T1000 (cell line): ENCODE measurements around the gene GREM1.

Source experiments
- DNase-seq: peaks from one replicate; lab custom pipeline; 2025; ENCODE audit warnings: mixed read lengths; lab: John Stamatoyannopoulos, UW

Gene GREM1

GRCh38 chr15:32717426-32718226 is at the start of gene GREM1:
GREM1 (plus strand) TSS chr15:32718004; CDS start chr15:32730691, 12,687 bp downstream.
- DNase-seq: no peak

GRCh38 chr15:32668942-32669341 is 48.9 kb upstream of the GREM1 start:
- no peak for DNase-seq

DNA sequence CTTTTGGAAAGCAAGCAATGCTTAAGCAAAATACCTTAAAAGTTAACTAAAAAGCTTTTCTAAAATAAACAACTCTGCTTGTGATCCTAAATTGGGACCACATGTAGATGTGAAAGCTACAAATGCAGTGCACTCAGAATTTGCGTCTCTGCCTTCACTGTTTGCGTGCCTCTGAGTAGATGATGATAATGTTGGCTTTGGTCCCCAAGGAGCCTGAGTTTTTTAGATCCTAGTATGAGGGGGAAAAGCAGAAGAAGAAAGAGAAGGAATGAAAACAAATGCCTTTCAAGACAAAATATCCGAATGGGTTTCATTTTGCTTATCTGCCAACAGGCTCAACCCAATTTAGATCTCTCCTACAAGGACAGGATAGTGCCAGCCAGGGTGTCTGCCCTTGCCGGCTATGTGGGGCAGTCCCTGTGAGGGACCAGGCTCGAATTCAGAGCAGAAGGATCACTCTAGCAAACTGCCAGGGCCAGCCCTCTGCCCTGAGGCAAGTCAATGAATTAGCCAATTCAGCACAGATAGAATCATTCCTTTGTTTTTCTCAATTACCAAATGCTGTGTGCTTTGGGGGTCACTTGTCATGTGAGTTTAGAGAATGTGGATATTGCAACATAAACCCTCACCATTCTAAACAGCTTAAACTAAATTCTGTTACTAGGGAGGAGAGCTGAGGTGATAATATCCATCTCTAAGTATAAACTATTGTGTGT is 47.8 kb upstream of the GREM1 start:
- peak; percentile 21 for DNase-seq

- no peak for DNase-seq
Measured at GRCh38 chr15:32670623-32671022, 47.2 kb upstream of the GREM1 start.

GRCh38 chr15:32671339-32672325 is 46.2 kb upstream of the GREM1 start:
- DNase-seq: no peak

- no peak for DNase-seq
Measured at GRCh38 chr15:32674681-32675080, 43.1 kb upstream of the GREM1 start.

DNA sequence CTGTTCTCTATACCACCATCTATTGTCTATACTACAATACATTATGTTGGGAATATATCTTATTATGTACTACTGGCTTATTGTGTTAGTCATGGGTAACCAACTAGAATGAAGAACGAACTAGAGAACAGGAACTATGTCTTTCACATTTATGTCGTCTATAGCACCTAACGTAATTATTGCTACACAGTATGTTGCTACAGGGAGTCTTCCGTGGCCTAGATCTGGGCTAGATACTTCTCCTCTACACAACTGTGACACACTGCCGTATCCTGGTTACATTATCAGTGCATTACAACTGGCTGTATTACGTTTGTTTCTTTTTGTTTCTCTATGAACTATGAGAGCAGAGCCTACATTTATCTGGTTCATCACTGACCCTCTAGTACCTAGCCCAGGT is 42.3 kb upstream of the GREM1 start:
- no peak for DNase-seq

- DNase-seq: no peak
Measured at GRCh38 chr15:32676169-32676568, 41.6 kb upstream of the GREM1 start.

GRCh38 chr15:32677238-32677750 is 40.5 kb upstream of the GREM1 start:
- DNase-seq: no peak

GRCh38 chr15:32679298-32679690 is 38.5 kb upstream of the GREM1 start:
- DNase-seq: no peak

DNA sequence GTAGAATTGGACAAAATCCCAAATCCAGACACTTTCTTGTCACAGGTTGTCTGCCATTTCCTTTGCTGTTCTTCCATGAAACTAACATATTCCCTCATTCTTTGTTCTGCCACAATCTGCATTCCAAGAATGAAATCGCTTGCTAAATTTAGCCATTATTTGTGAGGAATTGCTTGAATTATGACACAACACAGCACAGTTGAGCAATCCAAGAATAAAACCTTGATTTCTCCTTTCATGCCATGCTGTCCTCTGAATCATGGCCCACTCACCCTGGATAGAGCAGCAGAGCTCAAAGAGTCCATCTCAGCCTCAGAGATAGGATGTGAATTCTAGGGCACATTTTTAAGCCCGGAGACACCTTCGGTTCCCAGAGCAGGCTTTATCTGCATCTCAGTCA is 35.2 kb upstream of the GREM1 start:
- no peak for DNase-seq

GRCh38 chr15:32682977-32683630 is 34.7 kb upstream of the GREM1 start:
- no peak for DNase-seq

DNA sequence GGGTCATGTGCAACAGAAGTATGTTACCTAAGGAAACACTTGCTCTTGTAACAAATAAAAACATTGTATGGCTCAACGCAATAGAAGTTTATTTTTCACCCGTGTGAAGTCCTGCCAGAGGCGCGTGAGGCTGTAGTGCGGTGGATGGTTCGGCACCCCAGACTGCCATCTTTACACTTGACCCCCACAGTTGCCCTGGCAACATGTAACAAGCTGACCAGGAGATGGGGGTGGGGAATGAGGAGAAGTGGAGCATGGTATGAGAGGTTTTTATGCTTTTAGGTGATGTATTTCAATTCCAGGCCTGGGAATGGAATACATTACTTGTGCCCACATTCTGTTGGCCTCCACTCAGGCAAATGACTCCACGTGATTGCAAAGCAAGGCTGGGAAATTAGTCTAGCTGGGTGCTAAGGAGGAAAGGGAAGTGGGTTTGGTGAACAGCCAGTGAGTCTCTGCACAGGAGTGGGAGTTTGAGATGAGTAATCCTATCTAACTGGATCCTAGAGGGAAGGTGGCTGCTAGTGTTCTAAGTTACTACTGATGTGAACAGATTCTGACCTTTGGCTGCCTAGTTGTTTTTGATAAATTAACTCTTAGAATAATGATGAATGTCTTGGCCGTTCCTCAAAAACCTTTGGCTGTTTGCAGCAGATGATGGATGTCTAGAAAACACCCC is 33.8 kb upstream of the GREM1 start:
- peak; percentile 21 for DNase-seq

- DNase-seq: no peak
Measured at GRCh38 chr15:32685576-32685975, 32.2 kb upstream of the GREM1 start.

DNA sequence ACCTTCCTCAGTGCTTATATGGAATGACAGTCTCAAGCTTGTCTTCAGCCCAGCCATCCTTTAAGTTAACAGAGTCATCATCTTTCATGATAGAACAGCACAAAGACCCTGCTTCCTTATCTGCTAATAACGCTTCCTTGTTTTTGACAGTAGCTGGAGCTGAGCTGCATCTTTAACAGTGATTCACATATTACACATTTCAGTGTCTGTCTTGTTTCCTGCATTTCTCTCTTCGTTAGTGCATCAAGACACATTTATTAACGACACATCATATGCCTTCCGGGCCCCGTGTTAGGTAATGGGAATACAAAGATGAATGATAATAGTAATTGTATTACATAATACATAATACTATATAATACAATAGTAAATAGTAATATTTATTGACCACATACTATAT is 30.2 kb upstream of the GREM1 start:
- no peak for DNase-seq

DNA sequence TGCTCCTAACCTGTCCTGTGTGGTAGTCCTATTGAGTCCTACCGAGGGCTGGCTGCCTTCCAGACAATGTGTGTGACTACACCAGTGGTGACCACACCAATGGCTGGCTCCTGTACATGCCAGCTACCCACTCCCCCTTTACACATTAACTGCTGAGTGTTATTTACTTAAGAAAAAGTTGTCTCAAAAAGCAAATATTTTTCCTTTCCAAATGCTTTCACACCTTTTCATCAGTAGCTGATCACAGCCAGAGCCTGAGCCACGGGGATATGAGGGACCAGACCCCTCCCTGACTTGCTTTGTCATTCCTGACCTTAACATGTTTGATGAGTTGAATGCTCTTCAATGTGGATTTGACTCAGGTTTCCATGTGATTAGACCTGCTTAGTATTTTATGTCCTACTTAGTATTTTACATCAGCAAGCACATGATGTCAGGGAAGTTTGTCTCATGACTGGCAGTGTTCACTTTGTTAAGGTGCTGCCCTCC is 29.6 kb upstream of the GREM1 start:
- DNase-seq: no peak

- DNase-seq: no peak
Measured at GRCh38 chr15:32690941-32691688, 26.7 kb upstream of the GREM1 start.

GRCh38 chr15:32691689-32692038 is 26.1 kb upstream of the GREM1 start:
- DNase-seq: no peak

GRCh38 chr15:32692286-32692685 is 25.5 kb upstream of the GREM1 start:
- DNase-seq: no peak
